ENCODE data around the gene MOSMO. TPM values are rescaled to one million over a fixed set of nuclear protein-coding genes. Genes with fewer than 3 reads are reported as not detected.
"Not testable (repeated sequence)": the region's sequence is repeated elsewhere in the genome, so short reads cannot be mapped to it uniquely, and the experiment has no call there.

MOSMO gene
- total RNA-seq, 2 experiments from 2014 or later = 10.7 to 11.9 TPM

- CTCF ChIA-PET = interaction anchor here (0.6 to 4.5 kb wide), 6 partner anchors 13 to 290 kb away, joined by 3 to 24 read pairs (median 6); partner anchors contain the start of genes EEF2K and POLR3E
- no peaks in the 10 kb centered on the region for H3K27me3 Mint-ChIP-seq
These were observed 777 bp upstream of the MOSMO start for GRCh38 chr16:22007159-22007508.

DNA sequence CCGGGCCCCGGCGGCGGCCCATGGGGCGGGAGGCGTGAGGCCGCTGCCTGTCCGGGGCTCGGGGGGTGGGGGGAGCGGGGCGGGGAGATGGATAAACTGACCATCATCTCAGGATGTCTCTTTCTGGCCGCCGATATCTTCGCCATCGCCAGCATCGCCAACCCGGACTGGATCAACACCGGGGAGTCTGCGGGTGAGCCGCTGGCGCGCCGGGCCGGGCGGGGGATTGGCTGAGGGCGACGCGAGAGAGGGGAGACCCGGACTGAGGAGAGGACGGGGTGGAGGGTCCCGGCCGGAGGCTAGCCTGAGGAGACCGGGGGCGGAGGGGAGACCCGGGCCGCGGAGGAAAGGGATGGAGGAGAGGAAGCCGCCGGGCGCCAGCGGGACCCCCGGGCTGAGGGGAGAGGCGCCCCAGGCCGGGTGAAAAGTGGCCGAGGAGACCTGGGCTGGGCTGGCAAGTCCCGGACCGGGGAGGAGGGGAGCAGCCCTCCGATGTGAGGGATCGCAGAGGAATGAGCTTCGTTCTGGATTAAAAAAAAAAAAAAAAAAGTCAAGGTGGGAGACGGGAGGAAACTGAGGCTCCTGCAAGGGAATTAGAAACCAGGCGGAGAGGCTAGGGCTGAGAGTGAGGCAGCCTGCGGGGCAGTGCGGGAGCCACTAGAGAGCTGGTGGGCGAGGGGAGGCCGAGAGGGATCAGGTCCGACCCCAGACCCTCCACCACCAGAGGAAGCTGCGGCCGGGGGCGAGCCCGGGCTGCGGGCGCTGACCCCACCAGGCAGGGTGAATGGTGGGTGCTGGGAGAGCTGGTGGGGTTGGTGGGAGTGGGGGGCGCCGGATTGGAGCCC, 526 bp downstream of the MOSMO start:
- no peaks in the 10 kb centered on the region for H3K9me3 Mint-ChIP-seq
- H3K4me1 Mint-ChIP-seq = peaks cover 28% of the 10 kb centered on the region
- H3K36me3 Mint-ChIP-seq (ENCODE audit: low read depth) = peaks cover 5% of the 10 kb centered on the region
- H3K27ac Mint-ChIP-seq = peak overlapping the region; percentile 90
- ChIA-PET POLR2A (interaction anchor here (0.6 to 1.8 kb wide), 2 partner anchors 37 to 69 kb away, joined by 4 to 5 read pairs; no protein-coding TSS in a partner anchor), CTCF (interaction anchor here (0.7 to 4.5 kb wide), 5 partner anchors 15 to 642 kb away, joined by 3 to 24 read pairs (median 4); no protein-coding TSS in a partner anchor)
- H3K27me3 Mint-ChIP-seq = no peaks in the 10 kb centered on the region
- H3K4me3 Mint-ChIP-seq = peak overlapping the region; percentile 82
- DNase-seq = peak; percentile 29

More at GRCh38 chr16:22007159-22007508, 777 bp upstream of the MOSMO start:
- POLR2A ChIA-PET = interaction anchor here (1.8 kb wide), 1 partner anchor 71 kb away, joined by 5 read pairs; no protein-coding TSS in a partner anchor
- H3K9me3 Mint-ChIP-seq = no peaks in the 10 kb centered on the region
- H3K4me1 Mint-ChIP-seq = peaks cover 26% of the 10 kb centered on the region
- DNase-seq = no peak
- peaks cover 5% of the 10 kb centered on the region for H3K36me3 Mint-ChIP-seq (ENCODE audit: low read depth)
- H3K27ac Mint-ChIP-seq = peak overlapping the region; percentile 89
- peak overlapping the region; percentile 75 for H3K4me3 Mint-ChIP-seq

GRCh38 chr16:22010902-22011301, 3.0 kb downstream of the MOSMO start:
- no peaks in the 10 kb centered on the region for H3K9me3 Mint-ChIP-seq
- no peak for DNase-seq
- no peak overlapping the region for H3K27ac Mint-ChIP-seq
- H3K36me3 Mint-ChIP-seq (ENCODE audit: low read depth) = peaks cover 6% of the 10 kb centered on the region
- no peak overlapping the region for H3K4me3 Mint-ChIP-seq
- POLR2A ChIA-PET = no interaction called here
- CTCF ChIA-PET = interaction anchor here (0.7 to 0.8 kb wide), 3 partner anchors 100 to 178 kb away, joined by 3 read pairs; no protein-coding TSS in a partner anchor
- H3K4me1 Mint-ChIP-seq = peaks cover 41% of the 10 kb centered on the region
- H3K27me3 Mint-ChIP-seq = no peaks in the 10 kb centered on the region

GRCh38 chr16:22012241-22012640, 4.3 kb downstream of the MOSMO start:
- POLR2A ChIA-PET = interaction anchor here (0.6 kb wide), 1 partner anchor 110 kb away, joined by 6 read pairs; no protein-coding TSS in a partner anchor
- Mint-ChIP-seq H3K9me3 (no peaks in the 10 kb centered on the region), H3K36me3 (ENCODE audit: low read depth) (peaks cover 7% of the 10 kb centered on the region), H3K27ac (no peak overlapping the region), H3K27me3 (no peaks in the 10 kb centered on the region), H3K4me3 (no peak overlapping the region), H3K4me1 (peaks cover 35% of the 10 kb centered on the region)
- DNase-seq = no peak
- CTCF ChIA-PET = no interaction called here

DNA sequence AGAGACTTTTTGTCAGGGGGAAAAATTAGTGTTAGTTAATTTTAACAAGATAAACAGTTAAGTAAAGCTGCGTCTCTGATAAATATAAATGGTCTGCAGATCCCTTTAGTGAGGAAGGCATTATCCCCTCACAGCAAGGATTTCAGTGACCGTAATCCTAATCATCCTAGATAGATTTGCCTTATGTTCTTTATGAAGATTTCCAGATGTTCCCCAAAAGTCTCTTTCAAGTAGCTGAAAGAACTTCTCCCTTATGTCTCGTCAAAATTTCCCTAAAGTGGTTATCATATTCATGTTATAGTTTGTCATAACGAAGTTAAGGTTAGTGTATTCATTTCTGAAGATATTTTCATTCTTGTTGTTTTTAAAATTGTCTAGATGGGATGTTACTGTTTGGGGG, 5.6 kb downstream of the MOSMO start:
- Mint-ChIP-seq H3K27ac (no peak overlapping the region), H3K4me1 (peaks cover 33% of the 10 kb centered on the region)
- CTCF ChIA-PET = interaction anchor here (0.7 to 1.1 kb wide), 2 partner anchors 76 to 175 kb away, joined by 3 to 4 read pairs; no protein-coding TSS in a partner anchor

GRCh38 chr16:22014271-22014873, 6.5 kb downstream of the MOSMO start:
- no peak for DNase-seq
- Mint-ChIP-seq H3K36me3 (ENCODE audit: low read depth) (peaks cover 7% of the 10 kb centered on the region), H3K27ac (no peak overlapping the region), H3K27me3 (no peaks in the 10 kb centered on the region), H3K4me1 (peaks cover 28% of the 10 kb centered on the region), H3K4me3 (no peak overlapping the region), H3K9me3 (no peaks in the 10 kb centered on the region)
- CTCF ChIA-PET = interaction anchor here (1.1 kb wide), 1 partner anchor 174 kb away, joined by 3 read pairs; no protein-coding TSS in a partner anchor
- POLR2A ChIA-PET = no interaction called here

More for the DNA sequence above, 5.6 kb downstream of the MOSMO start:
- Mint-ChIP-seq H3K27me3 (no peaks in the 10 kb centered on the region), H3K9me3 (no peaks in the 10 kb centered on the region), H3K4me3 (no peak overlapping the region), H3K36me3 (ENCODE audit: low read depth) (peaks cover 7% of the 10 kb centered on the region)
- POLR2A ChIA-PET = no interaction called here
- DNase-seq = no peak

DNA sequence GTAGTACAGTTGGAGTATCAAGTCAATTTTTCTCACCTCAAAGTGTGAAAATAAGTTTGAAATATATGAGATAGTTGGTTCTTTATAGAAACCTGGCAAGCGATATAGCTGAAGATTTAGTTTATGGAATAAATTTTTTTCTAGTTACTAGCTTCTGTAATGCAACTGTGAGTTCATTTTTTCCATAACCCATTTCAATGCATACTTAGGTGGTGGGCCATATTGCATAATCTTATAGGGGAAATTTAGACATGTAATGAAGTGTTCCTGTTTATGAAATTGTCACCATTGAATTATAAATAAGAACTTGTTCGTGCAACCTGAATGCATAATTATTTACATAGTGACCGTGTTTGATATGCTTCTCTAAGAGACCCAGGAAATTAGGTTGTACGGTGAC, 9.0 kb downstream of the MOSMO start:
- Mint-ChIP-seq H3K9me3 (no peaks in the 10 kb centered on the region), H3K27me3 (no peaks in the 10 kb centered on the region), H3K4me3 (no peak overlapping the region), H3K4me1 (peaks cover 18% of the 10 kb centered on the region), H3K27ac (no peak overlapping the region), H3K36me3 (ENCODE audit: low read depth) (peaks cover 2% of the 10 kb centered on the region)
- DNase-seq = no peak
- CTCF ChIA-PET = interaction anchor here (0.7 to 1.1 kb wide), 2 partner anchors 17 to 61 kb away, joined by 3 to 4 read pairs; no protein-coding TSS in a partner anchor
- POLR2A ChIA-PET = no interaction called here

- CTCF ChIA-PET = no interaction called here
- peaks cover 12% of the 10 kb centered on the region for H3K4me1 Mint-ChIP-seq
These were observed 10.6 kb downstream of the MOSMO start for GRCh38 chr16:22018559-22018958.

DNA sequence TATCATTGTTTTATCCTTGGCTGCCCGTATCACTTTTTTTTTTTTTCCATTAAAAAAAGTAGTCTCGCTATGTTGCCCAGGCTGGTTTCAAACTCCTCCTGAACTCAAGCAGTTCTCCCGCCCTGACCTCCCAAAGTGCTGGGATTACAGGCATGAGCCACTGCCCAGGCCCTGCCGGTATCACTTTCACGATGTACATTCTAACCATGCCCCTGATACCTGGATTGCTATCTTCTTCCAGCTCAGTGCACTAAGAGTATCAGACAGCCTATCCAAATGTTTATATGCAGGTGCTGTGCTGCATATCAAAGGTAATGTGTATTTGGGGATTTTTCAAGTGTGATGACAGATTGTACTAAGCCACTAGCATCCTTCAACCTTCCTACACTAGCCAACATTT, 14.2 kb downstream of the MOSMO start:
- Mint-ChIP-seq H3K4me3 (no peak overlapping the region), H3K9me3 (no peaks in the 10 kb centered on the region), H3K36me3 (ENCODE audit: low read depth) (no peaks in the 10 kb centered on the region), H3K27ac (no peak overlapping the region), H3K27me3 (no peaks in the 10 kb centered on the region), H3K4me1 (peaks cover 3% of the 10 kb centered on the region)
- DNase-seq = no peak
- ChIA-PET CTCF (no interaction called here), POLR2A (no interaction called here)

More at GRCh38 chr16:22018559-22018958, 10.6 kb downstream of the MOSMO start:
- Mint-ChIP-seq H3K27me3 (no peaks in the 10 kb centered on the region), H3K36me3 (ENCODE audit: low read depth) (peaks cover 2% of the 10 kb centered on the region), H3K27ac (no peak overlapping the region), H3K9me3 (no peaks in the 10 kb centered on the region), H3K4me3 (no peak overlapping the region)
- no peak for DNase-seq
- POLR2A ChIA-PET = no interaction called here

DNA sequence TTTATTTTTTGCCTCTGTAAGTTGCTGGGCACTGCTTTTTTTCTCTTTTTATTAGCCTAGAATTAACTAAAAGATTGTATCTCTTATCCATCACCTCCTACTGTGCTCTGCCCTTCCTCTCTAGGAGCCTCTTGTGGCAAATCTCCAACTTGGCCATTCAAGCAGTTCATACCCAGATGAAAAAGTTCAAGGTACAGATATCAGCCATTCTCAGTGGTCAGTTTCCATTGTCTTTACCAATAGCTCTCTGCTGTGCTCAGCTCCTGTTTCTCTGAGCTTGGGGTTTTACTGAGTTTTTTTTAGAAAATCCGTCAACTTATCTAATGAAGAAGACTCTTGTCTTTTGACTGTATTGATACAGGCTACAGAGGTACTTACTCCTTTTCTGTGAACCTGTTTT, 15.6 kb downstream of the MOSMO start:
- ChIA-PET POLR2A (no interaction called here), CTCF (no interaction called here)
- no peaks in the 10 kb centered on the region for H3K36me3 Mint-ChIP-seq (ENCODE audit: low read depth)
- peaks cover 8% of the 10 kb centered on the region for H3K4me1 Mint-ChIP-seq
- no peak overlapping the region for H3K27ac Mint-ChIP-seq
- H3K4me3 Mint-ChIP-seq = no peak overlapping the region
- H3K27me3 Mint-ChIP-seq = no peaks in the 10 kb centered on the region
- H3K9me3 Mint-ChIP-seq = no peaks in the 10 kb centered on the region
- DNase-seq = no peak

DNA sequence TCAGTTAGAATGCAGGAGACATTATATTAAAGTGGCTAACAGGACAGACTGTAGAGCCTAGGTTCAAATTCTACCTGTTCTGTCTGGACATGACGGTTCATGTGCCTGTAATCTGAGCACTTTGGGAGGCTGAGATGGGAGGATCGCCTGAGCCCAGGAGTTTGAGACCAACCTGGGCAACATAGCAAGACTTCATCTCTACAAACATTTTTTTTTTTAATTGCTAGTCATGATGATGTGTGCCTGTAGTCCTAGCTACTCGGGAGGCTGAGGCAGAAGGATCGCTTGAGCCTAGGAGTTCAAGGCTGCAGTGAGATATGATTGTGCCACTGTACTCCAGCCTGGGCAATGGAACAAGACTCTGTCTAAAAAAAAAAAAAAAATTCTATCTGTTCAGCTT, 16.9 kb downstream of the MOSMO start:
- H3K36me3 Mint-ChIP-seq (ENCODE audit: low read depth); H3K4me1 Mint-ChIP-seq; H3K27ac Mint-ChIP-seq; H3K4me3 Mint-ChIP-seq; H3K27me3 Mint-ChIP-seq; H3K9me3 Mint-ChIP-seq; CTCF ChIA-PET; DNase-seq: not testable (repeated sequence)
- POLR2A ChIA-PET = interaction anchor here (0.7 kb wide), 1 partner anchor 205 kb away, joined by 3 read pairs; no protein-coding TSS in a partner anchor

DNA sequence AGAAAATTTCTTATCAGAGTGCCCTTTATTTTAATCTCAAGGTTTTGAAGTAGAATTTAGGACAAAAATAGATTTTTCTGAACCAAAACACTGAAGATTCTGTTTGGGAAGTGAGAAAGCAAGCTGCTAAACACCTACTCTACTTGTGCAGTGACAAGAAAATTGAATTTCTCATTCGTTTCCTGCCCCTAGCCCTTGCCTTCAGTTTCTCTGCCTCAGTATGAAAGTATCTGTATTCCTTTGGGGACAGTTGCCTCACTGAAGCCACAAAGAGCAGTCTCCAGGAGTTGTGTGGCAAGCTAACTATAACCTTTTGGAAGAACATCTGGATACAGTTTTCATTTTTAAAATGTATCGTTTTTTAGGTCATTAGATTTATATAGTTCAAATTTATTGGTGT, 19.7 kb downstream of the MOSMO start:
- Mint-ChIP-seq H3K27me3 (no peaks in the 10 kb centered on the region), H3K27ac (no peak overlapping the region), H3K4me1 (peaks cover 21% of the 10 kb centered on the region), H3K36me3 (ENCODE audit: low read depth) (peaks cover 19% of the 10 kb centered on the region), H3K4me3 (no peak overlapping the region), H3K9me3 (peaks cover 7% of the 10 kb centered on the region)
- DNase-seq = no peak
- ChIA-PET POLR2A (no interaction called here), CTCF (interaction anchor here (1.0 to 1.1 kb wide), 2 partner anchors 10 to 50 kb away, joined by 3 read pairs; no protein-coding TSS in a partner anchor)

GRCh38 chr16:22029632-22030031, 21.7 kb downstream of the MOSMO start:
- peaks cover 27% of the 10 kb centered on the region for H3K4me1 Mint-ChIP-seq
- DNase-seq = no peak
- peaks cover 25% of the 10 kb centered on the region for H3K36me3 Mint-ChIP-seq (ENCODE audit: low read depth)
- no peak overlapping the region for H3K27ac Mint-ChIP-seq
- POLR2A ChIA-PET = no interaction called here
- no peak overlapping the region for H3K4me3 Mint-ChIP-seq
- CTCF ChIA-PET = no interaction called here
- peaks cover 7% of the 10 kb centered on the region for H3K9me3 Mint-ChIP-seq
- no peaks in the 10 kb centered on the region for H3K27me3 Mint-ChIP-seq

Measured in activated CD4-positive, alpha-beta T cell treated with anti-CD3 and anti-CD28 coated beads, Interleukin-2, amount 10 ng/mL, durations not matched to agents 7 days and 5 days (primary cell).